HEK293 (cell line): ENCODE measurements around the gene PPP6R3.

Source experiments
- GFI1B ChIP-seq: fragments of 450-650 bp; formaldehyde crosslinking; IDR thresholded peaks from 2 replicates; pipeline ENCODE4 v1.5.1; 2016; ENCODE audit warnings: missing biosample characterization, missing genetic modification characterization
- GLIS2 ChIP-seq: fragments of 450-650 bp; formaldehyde crosslinking; IDR thresholded peaks from 2 replicates; pipeline ENCODE4 v1.5.1; 2016; ENCODE audit warnings: missing biosample characterization, missing genetic modification characterization
- HIC1 ChIP-seq: fragments of 450-650 bp; formaldehyde crosslinking; IDR thresholded peaks from 2 replicates; pipeline ENCODE4 v1.5.1; 2016; ENCODE audit warnings: missing biosample characterization, missing genetic modification characterization
- HOXA7 ChIP-seq: sonication (generic); formaldehyde crosslinking; IDR thresholded peaks from 2 replicates; pipeline ENCODE4 v1.8.1; 2022; ENCODE audit warnings: missing genetic modification reagents, borderline replicate concordance
- IKZF3 ChIP-seq: fragments of 450-650 bp; IDR thresholded peaks from 2 replicates; pipeline ENCODE4 v1.5.0; 2018; ENCODE audit warnings: missing biosample characterization, mild to moderate bottlenecking, missing genetic modification characterization, moderate library complexity
- KLF16 ChIP-seq: fragments of 450-650 bp; formaldehyde crosslinking; IDR thresholded peaks from 2 replicates; pipeline ENCODE4 v1.5.1; 2017; ENCODE audit warnings: missing biosample characterization, missing genetic modification characterization
- MEIS1 ChIP-seq: sonication (generic); formaldehyde crosslinking; IDR thresholded peaks from 2 replicates; pipeline ENCODE4 v1.8.1; 2022; ENCODE audit warnings: missing genetic modification reagents, mild to moderate bottlenecking, borderline replicate concordance
- OSR2 ChIP-seq: fragments of 450-650 bp; formaldehyde crosslinking; IDR thresholded peaks from 2 replicates; pipeline ENCODE4 v1.5.1; 2016; ENCODE audit warnings: missing biosample characterization, missing genetic modification characterization
- PBX3 ChIP-seq: sonication (generic); formaldehyde crosslinking; IDR thresholded peaks from 2 replicates; pipeline ENCODE4 v1.8.1; 2022; ENCODE audit warnings: mild to moderate bottlenecking, moderate library complexity, missing genetic modification reagents
- RBAK ChIP-seq: fragments of 450-650 bp; formaldehyde crosslinking; IDR thresholded peaks from 2 replicates; pipeline ENCODE4 v1.5.1; 2016; ENCODE audit warnings: missing biosample characterization, missing genetic modification characterization
- SP3 ChIP-seq: fragments of 450-650 bp; formaldehyde crosslinking; IDR thresholded peaks from 2 replicates; pipeline ENCODE4 v1.5.1; 2016; ENCODE audit warnings: missing biosample characterization, missing genetic modification characterization
- TCF7L2 ChIP-seq: IDR thresholded peaks from 2 replicates; pipeline ENCODE4 v1.6.1; 2011; ENCODE audit warnings: low read depth, mild to moderate bottlenecking, inconsistent platforms, low read length, moderate library complexity, borderline replicate concordance
- ZBTB26 ChIP-seq: fragments of 450-650 bp; formaldehyde crosslinking; optimal IDR thresholded peaks from 2 replicates; pipeline ENCODE3; 2016; ENCODE audit warnings: missing biosample characterization, mild to moderate bottlenecking, missing genetic modification characterization
- ZFP69B ChIP-seq: fragments of 450-650 bp; formaldehyde crosslinking; IDR thresholded peaks from 2 replicates; pipeline ENCODE4 v1.5.1; 2016; ENCODE audit warnings: missing biosample characterization, missing genetic modification characterization
- ZNF10 ChIP-seq: fragments of 450-650 bp; formaldehyde crosslinking; IDR thresholded peaks from 2 replicates; pipeline ENCODE4 v1.5.1; 2017; ENCODE audit warnings: missing biosample characterization, missing genetic modification characterization
- ZNF214 ChIP-seq: fragments of 450-650 bp; formaldehyde crosslinking; IDR thresholded peaks from 2 replicates; pipeline ENCODE4 v1.5.1; 2017; ENCODE audit warnings: missing biosample characterization, mild to moderate bottlenecking, missing genetic modification characterization, borderline replicate concordance
- ZNF248 ChIP-seq: fragments of 450-650 bp; formaldehyde crosslinking; IDR thresholded peaks from 2 replicates; pipeline ENCODE4 v1.5.1; 2017; ENCODE audit warnings: missing biosample characterization, missing genetic modification characterization
- ZNF335 ChIP-seq: fragments of 450-650 bp; formaldehyde crosslinking; conservative IDR thresholded peaks from 2 replicates; pipeline ENCODE4 v1.5.1; 2016; ENCODE audit warnings: missing biosample characterization, missing genetic modification characterization
- ZNF350 ChIP-seq: fragments of 450-650 bp; formaldehyde crosslinking; IDR thresholded peaks from 2 replicates; pipeline ENCODE4 v1.5.0; 2017; ENCODE audit warnings: missing biosample characterization, mild to moderate bottlenecking, missing genetic modification characterization
- ZNF354C ChIP-seq: fragments of 450-650 bp; formaldehyde crosslinking; IDR thresholded peaks from 2 replicates; pipeline ENCODE4 v1.5.1; 2016; ENCODE audit warnings: missing biosample characterization, missing genetic modification characterization, low read depth, borderline replicate concordance
- ZNF362 ChIP-seq: fragments of 450-650 bp; formaldehyde crosslinking; IDR thresholded peaks from 2 replicates; pipeline ENCODE4 v1.5.1; 2016; ENCODE audit warnings: missing biosample characterization, missing genetic modification characterization
- ZNF501 ChIP-seq: fragments of 450-650 bp; formaldehyde crosslinking; IDR thresholded peaks from 2 replicates; pipeline ENCODE4 v1.5.1; 2016; ENCODE audit warnings: missing biosample characterization, missing genetic modification characterization
- ZNF626 ChIP-seq: fragments of 450-650 bp; sonication (Bioruptor Pico); formaldehyde crosslinking; IDR thresholded peaks from 2 replicates; pipeline ENCODE4 v1.5.1; 2018; ENCODE audit warnings: missing biosample characterization, missing genetic modification characterization, inconsistent platforms
- ZNF645 ChIP-seq: fragments of 450-650 bp; formaldehyde crosslinking; IDR thresholded peaks from 2 replicates; pipeline ENCODE4; 2016; ENCODE audit warnings: missing biosample characterization, missing genetic modification characterization
- ZNF658 ChIP-seq: fragments of 450-650 bp; formaldehyde crosslinking; IDR thresholded peaks from 2 replicates; pipeline ENCODE4; 2016; ENCODE audit warnings: missing biosample characterization, missing genetic modification characterization
- ZNF692 ChIP-seq: fragments of 450-650 bp; formaldehyde crosslinking; IDR thresholded peaks from 2 replicates; pipeline ENCODE4 v1.5.1; 2016; ENCODE audit warnings: missing biosample characterization, missing genetic modification characterization
- ZNF791 ChIP-seq: fragments of 450-650 bp; formaldehyde crosslinking; IDR thresholded peaks from 2 replicates; pipeline ENCODE4 v1.5.1; 2016; ENCODE audit warnings: missing biosample characterization, missing genetic modification characterization
- ZNF830 ChIP-seq: fragments of 450-650 bp; IDR thresholded peaks from 2 replicates; pipeline ENCODE4 v1.5.0; 2018; ENCODE audit warnings: missing biosample characterization, missing genetic modification characterization, low read depth, mild to moderate bottlenecking, moderate library complexity
- ZNF843 ChIP-seq: fragments of 450-650 bp; formaldehyde crosslinking; IDR thresholded peaks from 2 replicates; pipeline ENCODE4 v1.5.1; 2016; ENCODE audit warnings: missing biosample characterization, missing genetic modification characterization
- ZSCAN4 ChIP-seq: fragments of 450-650 bp; formaldehyde crosslinking; IDR thresholded peaks from 2 replicates; pipeline ENCODE4 v1.5.1; 2017; ENCODE audit warnings: missing biosample characterization, missing genetic modification characterization

Gene PPP6R3

GRCh38 chr11:68659158-68659921 is 198.8 kb downstream of the PPP6R3 start (continued):
- TF ChIP-seq HIC1 (tag by site-specific recombination) (0 out of 2 replicates have a peak, but pooled peaks have one; percentile 18), SP3 (tag by site-specific recombination) (no peak), ZNF692 (tag by site-specific recombination) (peak; percentile 45; the same call in 1 of the 2 replicates), ZNF362 (tag by site-specific recombination) (no peak), HOXA7 (CRISPR knock-in tag) (no peak), ZNF626 (tag by site-specific recombination) (no peak), ZNF645 (tag by site-specific recombination) (no peak), ZNF501 (no peak), TCF7L2 (no peak), ZNF354C (no peak), ZNF10 (tag by site-specific recombination) (0 out of 2 replicates have a peak, but pooled peaks have one; percentile 35), ZNF350 (no peak), ZNF843 (tag by site-specific recombination) (peak; percentile 87), PBX3 (CRISPR knock-in tag) (no peak), ZSCAN4 (tag by site-specific recombination) (peak; percentile 88), ZNF791 (tag by site-specific recombination) (no peak), GLIS2 (peak; percentile 51; the same call in 1 of the 2 replicates), OSR2 (tag by site-specific recombination) (peak; percentile 89), ZNF214 (tag by site-specific recombination) (no peak), IKZF3 (tag by site-specific recombination) (peak; percentile 83), GFI1B (tag by site-specific recombination) (no peak), ZNF658 (no peak), ZBTB26 (tag by site-specific recombination) (no peak), KLF16 (no peak), ZFP69B (tag by site-specific recombination) (no peak), RBAK (tag by site-specific recombination) (no peak), ZNF248 (no peak), ZNF830 (no peak), ZNF335 (tag by site-specific recombination) (peak; percentile 24; the same call in 1 of the 2 replicates), MEIS1 (CRISPR knock-in tag) (no peak)
